Jurkat, Clone E6-1 (cell line): ENCODE measurements around the gene KPNA5.
"Not testable (repeated sequence)": the region's sequence is repeated elsewhere in the genome, so short reads cannot be mapped to it uniquely, and the experiment has no call there.

Experiments used
- DNase-seq: peaks from one replicate; pipeline ENCODE4 v3.0.0-alpha.2; 2011; ENCODE audit warnings: low read depth, low spot score
- H3K4me3 ChIP-seq: 2 replicates; pipeline ENCODE4 v1.5.1; 2011; ENCODE audit warnings: mild to moderate bottlenecking, low read length, control low read depth, moderate library complexity

KPNA5 gene

DNA sequence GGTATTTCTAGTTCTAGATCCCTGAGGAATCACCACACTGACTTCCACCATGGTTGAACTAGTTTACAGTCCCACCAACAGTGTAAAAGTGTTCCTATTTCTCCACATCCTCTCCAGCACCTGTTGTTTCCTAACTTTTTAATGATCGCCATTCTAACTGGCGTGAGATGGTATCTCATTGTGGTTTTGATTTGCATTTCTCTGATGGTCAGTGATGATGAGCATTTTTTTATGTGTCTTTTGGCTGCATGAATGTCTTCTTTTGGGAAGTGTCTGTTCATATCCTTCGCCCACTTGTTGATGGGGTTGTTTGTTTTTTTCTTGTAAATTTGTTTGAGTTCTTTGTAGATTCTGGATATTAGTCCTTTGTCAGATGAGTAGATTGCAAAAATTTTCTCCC lies 12.3 kb downstream of the KPNA5 start:
- DNase-seq, H3K4me3 ChIP-seq: not testable (repeated sequence)

DNA sequence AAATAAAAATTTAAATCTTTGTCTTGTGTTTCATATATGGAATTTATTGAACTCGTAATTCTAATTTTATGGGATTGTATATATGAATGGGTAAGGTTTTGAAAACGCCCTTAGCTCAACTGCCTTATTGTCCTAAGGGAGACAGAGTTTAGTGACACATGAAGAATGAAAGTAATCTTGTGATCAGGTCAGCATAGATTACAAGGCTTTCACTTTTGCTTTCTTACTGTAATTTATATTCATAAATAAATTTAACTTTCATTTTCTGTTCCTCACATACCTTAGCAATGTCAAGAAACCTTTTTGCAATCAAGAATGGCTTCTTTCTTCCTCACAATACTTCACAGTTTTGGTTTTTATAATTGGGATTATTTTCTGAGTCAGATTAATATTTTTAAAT lies 14.4 kb downstream of the KPNA5 start:
- no peak for DNase-seq
- H3K4me3 ChIP-seq, result no peak overlapping the region

DNA sequence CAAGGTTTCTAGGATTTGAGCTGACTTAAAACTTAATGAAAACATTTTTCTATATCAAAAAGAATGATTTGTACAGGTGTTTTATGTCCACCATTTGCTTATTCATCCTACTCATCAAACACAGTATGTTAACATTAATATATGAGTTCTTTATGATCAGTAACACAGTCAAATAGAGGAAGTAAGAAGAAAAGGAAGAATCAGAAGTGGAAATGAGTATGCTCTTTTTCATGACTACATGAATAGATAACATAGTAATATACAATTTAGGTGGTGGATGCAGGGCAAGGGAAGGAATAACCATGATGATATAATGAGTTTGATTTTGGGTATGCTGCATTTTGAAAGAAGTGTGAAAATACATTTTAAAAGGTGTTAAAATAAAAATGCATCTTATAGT lies 16.5 kb downstream of the KPNA5 start:
- no peak for DNase-seq
- H3K4me3 ChIP-seq, result no peak overlapping the region

DNA sequence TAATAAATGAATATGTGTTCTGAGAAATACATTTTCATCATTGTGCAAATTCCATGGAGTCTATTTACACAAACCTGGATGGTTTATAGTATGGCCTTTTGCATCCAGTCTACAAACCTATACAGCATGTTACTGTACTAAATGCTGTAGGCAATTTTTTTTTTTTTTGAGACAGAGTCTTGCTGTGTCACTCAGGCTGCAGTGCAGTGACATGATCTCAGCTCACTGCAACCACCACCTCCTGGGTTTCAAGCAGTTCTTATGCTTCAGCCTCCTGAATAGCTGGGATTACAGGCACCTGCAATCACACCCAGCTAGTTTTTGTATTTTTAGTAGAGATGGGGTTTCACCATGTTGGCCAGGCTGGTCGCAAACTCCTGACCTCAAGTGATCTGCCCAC lies 22.9 kb downstream of the KPNA5 start:
- H3K4me3 ChIP-seq, DNase-seq: not testable (repeated sequence)

DNA sequence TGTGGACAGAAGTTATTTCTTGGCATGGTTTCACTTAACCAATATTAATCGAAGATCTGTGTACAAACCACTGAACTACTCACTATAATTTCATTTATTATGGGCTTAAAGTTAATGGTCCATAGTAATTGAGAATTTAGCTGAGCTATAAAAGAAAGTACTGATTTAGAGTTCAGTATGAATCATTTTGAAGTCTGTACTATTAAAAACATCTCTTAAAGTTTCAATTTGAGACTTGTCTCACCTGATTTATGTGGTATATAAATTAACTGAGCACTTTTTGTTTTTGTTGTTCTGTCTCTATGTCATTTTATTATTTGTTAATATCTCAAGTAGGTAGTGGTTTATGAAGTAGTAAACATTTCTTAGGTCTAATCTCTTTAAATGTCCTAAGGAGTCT lies 24.9 kb downstream of the KPNA5 start:
- DNase-seq, result no peak
- H3K4me3 ChIP-seq, result no peak overlapping the region

DNA sequence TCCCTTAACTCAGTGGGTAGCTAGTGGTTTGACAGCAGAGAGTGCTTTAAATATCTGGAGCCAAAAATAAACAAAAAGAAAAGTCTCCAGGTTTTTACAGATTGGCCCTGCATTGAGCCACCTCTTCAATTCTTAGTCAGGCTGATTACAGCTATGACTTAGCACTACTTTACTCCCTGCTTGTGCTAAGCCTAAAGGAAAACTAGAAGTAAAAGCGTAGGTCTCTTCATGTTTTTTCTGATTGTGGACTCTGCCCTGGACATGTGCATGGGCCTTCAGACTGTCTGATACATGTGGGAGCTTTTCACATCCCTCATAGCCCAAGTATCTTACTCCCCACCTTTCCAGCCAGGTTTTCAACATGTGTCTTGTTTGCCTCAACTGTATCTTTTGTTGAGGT lies 33.3 kb downstream of the KPNA5 start:
- no peak overlapping the region for H3K4me3 ChIP-seq
- DNase-seq, result no peak

DNA sequence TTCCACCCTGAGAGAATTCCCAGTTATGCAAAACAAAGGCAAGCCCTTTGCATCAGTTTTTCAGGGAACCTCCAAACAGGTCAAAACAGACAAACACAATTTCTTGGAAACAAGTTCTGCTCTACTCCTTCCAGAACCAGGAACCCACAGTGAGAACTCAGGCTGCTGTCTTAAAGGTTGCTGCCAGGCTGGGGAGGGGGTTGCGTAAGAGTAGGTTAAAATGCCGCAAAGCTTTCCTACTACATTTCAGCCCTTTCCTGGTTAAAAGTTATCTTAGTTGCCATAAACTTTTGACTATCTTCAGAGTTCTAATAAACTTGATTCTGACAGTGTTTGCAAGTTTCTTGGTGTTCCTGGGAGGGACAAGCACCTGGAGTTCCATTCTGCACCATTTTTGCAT lies 33.8 kb downstream of the KPNA5 start:
- no peak for DNase-seq
- no peak overlapping the region for H3K4me3 ChIP-seq

DNA sequence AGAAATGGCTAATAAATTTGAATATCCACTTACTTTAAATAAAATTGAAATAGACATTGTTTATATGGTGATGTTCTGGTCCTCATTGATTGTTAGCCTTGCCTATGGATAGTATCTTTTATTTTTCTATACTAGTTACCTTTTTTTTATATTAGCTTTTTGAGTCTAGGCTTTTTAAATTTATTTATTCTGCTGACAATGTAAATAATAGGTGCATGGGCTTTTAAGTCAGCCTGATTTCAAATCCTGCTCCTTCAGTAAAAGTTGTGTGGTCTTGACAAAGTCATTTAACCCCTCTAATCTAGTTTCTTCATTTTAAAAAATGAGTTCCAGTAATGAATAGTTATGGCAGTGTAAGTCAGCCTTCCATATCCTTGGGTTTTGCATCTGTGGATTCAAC lies 45.9 kb downstream of the KPNA5 start:
- no peak for DNase-seq
- no peak overlapping the region for H3K4me3 ChIP-seq

DNA sequence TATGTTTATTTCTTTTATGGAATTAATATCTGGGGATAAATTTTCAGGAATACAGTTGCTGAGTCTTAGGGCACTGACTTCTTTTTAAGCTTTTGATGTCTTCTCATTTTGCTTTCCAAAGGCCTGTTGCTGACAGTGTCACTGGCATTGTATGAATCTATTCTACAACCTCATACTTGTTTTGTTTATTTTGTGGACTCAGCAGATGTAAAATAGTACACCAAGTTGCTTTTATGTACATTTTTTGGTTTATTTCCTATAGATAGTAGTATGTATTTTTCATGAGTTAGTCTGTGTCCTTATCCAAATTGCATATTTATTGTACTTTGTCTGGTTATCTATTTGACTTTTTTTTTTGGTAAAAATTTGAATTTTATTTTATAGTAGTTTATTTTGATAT lies 49.5 kb downstream of the KPNA5 start:
- H3K4me3 ChIP-seq, result no peak overlapping the region
- no peak for DNase-seq

DNA sequence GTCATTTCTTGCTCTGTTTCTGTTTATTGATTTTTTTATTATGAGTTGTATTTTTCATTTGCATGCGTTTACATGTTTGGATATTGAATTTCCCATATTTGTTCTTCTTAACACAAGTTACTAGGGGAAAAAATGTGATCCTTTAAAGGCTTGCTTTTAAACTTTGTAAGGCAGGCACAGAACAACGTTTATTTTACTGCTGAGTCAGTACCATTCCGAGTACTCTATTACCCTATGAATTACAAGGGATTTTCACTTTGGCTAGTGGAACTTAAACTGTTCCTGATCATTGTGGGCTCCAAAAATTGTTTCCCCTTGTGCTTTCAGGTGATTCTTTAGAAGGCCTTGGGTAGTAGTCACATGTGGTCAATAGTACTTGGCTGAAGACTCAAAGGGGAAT lies 56.0 kb downstream of the KPNA5 start:
- DNase-seq, result no peak
- H3K4me3 ChIP-seq, result no peak overlapping the region

DNA sequence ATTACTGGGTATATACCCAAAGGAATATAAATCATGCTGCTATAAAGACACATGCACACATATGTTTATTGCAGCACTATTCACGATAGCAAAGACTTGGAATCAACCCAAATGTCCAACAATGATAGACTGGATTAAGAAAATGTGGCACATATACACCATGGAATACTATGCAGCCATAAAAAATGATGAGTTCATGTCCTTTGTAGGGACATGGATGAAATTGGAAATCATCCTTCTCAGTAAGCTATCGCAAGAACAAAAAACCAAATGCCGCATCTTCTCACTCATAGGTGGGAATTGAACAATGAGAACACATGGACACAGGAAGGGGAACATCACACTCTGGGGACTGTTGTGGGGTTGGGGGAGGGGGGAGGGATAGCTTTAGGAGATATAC lies 59.5 kb downstream of the KPNA5 start:
- DNase-seq, H3K4me3 ChIP-seq: not testable (repeated sequence)

DNA sequence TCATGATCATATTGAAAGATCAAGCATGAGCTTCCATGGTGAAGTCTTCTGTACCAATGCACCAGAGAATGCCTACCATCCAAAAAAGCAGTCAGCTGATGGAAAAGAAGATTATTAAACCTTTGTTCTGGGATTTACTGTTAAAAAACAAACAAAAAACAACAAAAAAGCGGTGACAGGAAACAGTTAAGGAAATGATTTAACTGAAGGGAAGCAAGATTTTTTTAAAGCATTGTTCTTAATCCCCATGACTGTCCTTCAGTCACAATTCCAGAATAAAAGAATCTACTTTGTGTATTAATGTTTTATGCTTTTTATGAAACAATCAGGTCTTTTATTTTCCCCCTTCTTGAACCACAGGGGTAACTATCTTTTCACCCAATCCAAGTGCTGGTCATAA lies 60.6 kb downstream of the KPNA5 start:
- H3K4me3 ChIP-seq, result no peak overlapping the region
- DNase-seq, result no peak

DNA sequence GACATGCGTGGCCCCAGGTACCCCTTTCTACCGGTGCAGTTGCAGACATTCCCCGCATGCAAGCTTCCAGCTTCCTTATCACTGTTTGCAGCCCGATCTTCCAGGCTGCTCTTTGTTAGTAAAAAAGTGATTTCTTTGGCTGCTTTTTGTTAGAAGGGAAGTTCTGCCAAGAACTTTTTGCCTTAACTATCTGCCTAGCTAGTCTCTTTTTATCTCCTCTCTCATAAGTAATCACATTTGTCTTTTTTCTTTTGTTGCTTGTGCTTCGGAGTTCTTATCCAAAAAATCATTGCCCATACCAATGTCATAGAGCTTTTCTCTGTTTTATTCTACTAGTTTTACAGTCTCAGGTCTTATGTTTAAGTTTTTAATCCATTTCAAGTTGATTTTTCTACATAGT lies 64.2 kb downstream of the KPNA5 start:
- H3K4me3 ChIP-seq, result no peak overlapping the region
- DNase-seq, result no peak

DNA sequence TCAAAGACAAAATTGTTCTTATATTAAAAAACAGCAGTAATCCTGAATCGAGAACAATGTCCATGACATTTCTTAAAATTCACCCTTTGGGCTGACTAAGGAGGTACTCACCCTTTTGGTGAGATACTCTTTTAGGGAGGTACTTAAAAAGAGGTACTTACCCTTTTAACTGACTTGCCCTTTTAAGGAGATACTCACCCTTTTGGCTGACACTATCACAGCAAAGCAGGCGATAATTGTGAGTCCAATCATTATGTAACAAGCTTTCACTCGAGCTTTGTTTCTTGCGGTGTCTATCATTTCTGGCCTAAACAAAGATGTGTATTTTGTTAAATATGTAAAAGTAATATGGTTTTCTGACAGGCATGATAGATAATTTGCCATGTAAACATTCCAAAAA lies 80.8 kb downstream of the KPNA5 start:
- no peak for DNase-seq
- no peak overlapping the region for H3K4me3 ChIP-seq

DNA sequence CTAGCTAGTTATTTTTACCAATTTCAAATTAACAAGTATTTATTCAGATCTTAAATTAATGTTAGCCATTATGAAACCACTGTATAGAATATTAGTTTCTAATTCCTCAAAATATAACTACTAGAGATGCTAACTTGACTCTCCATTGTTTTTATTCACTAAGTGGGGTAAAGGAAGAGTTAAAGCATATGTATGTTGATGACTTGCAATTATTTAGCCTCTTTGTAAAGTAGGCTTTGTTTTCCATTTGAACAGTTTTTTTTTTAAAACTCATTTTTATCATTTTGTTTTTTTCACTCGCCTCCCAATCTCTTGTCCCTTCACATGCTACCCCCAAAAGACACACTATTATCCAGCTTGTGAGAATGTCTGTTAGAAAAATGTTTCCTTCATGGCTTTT lies 81.2 kb downstream of the KPNA5 start:
- no peak overlapping the region for H3K4me3 ChIP-seq
- DNase-seq, result no peak

DNA sequence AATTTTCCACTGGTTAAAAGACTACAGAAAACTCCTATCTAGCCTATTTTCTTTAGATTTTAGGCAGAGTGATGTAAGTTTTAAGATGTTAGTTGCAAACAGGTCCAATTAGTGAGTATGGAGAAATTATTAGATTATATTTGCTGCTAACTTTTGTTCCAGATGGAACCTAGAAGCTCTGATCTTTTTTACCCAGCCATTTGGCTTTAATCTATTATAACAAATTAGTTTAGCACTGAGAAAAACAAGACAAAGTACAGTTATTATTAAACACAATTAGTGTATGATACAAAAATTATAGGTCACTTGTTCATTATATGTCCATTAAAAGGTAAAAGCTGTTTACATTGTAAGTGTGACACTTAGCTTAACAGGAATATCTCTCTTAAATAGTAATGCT lies 82.0 kb downstream of the KPNA5 start:
- no peak overlapping the region for H3K4me3 ChIP-seq
- DNase-seq, result no peak

DNA sequence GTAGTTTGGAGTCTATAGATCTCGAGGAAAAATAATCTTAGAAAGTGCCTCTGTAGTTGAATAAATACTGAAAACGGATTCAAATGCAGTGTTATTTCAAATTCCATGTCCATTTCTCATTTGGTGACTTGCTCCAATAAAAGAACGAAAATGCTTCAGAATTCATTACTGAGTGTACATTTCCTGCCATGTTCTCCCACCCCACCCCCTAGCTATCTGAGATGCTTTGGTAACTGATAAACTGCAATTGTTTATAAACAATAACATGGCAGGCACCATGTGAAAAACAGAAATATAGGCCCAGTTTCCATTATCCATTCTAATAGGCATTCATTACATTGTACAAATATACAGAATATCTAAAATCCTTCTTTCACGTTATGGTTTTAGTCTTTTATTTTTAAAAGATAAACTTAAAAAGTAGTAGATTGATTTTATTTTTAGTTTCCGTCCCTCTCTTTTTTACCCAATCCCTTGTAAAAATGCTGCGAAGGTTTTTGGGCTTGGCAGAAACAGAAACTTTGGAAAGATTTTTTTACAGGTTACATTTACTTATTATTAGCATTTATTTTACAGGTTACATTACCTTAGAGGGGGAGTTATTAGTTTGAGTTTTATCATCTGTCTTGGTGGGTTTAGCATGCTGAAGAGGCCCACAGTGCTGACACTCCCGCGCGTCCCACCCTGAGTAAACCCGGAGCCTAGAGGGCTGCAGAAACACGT lies 83.1 kb downstream of the KPNA5 start:
- no peak for DNase-seq
- no peak overlapping the region for H3K4me3 ChIP-seq

DNA sequence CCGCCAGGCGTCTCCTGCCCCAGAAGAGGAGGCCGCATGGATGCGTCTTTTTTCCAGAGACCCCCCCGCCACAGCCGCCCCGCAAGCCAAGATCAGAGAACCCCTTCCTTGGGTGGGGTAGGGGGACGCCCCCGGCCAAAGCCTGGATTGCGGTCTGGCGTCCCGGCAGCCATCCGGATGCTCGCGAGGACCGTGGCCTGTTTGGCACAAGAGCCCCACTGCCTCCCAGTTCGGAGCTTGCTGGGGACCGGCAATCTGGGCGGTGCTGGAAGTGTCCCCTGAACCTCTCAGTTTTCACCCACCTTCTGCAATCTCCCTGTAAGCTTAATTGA lies 83.6 kb downstream of the KPNA5 start:
- DNase-seq, result no peak
- no peak overlapping the region for H3K4me3 ChIP-seq

DNA sequence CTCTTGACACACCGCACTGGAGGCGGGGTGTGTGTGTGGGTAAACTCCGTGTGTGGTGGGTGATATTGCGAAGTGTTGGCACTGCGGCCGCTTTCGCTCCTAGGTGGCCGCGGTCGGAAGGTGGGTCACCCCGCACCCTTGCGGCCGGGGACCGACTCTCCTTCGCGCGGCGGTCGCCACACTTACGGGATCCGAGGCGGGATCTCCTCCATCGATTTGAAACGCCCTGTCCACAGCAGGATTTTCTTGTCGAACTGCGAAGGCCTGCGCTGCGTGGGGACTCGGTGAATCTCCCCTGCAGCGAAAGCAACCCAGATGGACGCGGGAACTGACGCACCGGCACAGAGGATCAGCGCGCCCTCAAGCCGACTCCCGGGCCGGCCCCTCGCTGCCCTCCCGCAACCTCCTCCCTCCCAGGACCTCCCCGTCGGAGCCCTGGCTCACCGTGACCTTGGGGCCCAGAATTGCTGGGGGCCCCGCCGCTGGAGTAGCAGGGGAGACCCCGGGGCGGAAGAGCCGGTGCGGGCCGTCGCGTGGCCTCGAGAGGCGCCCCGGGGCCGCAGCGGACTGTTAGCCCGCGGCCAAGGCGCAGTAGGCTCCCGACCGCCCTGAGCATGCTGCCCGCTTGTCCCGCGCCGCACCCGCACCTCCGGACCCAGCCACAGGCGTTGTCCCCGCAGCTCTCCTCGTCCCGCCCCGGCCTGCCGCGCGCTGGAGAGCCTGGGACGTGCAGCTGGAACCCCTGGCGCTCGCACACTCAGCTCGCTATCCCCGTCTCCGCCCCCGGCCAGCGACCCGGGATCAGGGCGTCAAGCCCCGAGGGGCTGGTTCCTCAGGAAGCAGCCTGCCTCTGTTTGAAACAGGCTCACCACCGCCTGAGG lies 84.2 kb downstream of the KPNA5 start, which contains the start of gene FAM162B:
Gene FAM162B, minus strand, starts transcription at position 759 of the 881 bp plus-strand sequence. Its CDS starts 143 bp downstream, at position 616.
- H3K4me3 ChIP-seq, result no peak within 1 kb of the TSS
- DNase-seq, result no peak

DNA sequence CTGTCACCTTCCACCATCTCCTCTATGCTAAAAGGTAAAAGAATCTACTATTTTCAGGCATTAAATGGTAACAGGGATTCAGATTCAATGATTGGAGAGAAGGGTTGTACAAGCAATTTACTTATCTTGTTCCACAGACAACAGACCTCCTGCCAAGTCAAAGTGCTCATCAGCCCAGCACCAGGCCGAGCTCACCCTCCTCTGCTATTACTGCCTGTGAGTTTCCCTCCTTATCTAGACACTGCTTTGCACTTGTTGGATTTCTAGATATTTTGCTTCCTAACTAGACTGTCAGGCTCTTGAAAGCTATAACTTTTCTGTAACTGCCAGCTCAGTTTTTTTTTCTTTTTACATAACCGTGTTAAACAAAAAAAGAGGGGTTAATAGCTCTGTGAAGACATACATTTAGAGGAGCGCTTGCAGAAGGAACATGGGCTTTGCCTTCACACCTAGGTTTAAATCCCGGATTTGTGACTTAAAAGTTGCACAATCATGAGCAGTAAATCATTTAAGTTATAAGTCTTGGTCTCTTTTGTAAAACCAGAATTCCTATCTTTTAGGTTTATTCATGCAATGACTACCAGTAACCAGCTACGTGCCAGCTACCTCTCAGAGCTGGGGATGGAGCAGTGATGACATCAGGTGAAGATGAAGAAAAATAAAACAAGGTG lies 85.6 kb downstream of the KPNA5 start:
- no peak overlapping the region for H3K4me3 ChIP-seq
- DNase-seq, result no peak
